Upper lobe of right lung (tissue), 1 donor: ENCODE data around the gene EFHD1. TPM values are rescaled to one million over a fixed set of nuclear protein-coding genes. Genes with fewer than 3 reads are reported as not detected.

Source experiments
- ATAC-seq: fragments of 200-7000 bp; cut with Tn5 transposase; one replicate; pipeline ENCODE4 v1.9.1; 2020; ENCODE audit warnings: mild to moderate bottlenecking, moderate library complexity
- DNase-seq: peaks from one replicate; pipeline ENCODE4 v3.0.0-alpha.2; 2020
- H3K27ac ChIP-seq: fragments of 200-600 bp; one replicate; pipeline ENCODE4 v1.8.0; 2022
- H3K27me3 ChIP-seq: fragments of 200-600 bp; one replicate; pipeline ENCODE4 v1.8.0; 2022; ENCODE audit warnings: mild to moderate bottlenecking
- H3K36me3 ChIP-seq: fragments of 200-600 bp; one replicate; pipeline ENCODE4 v1.8.0; 2022
- H3K4me1 ChIP-seq: fragments of 200-600 bp; one replicate; pipeline ENCODE4 v1.8.0; 2022
- H3K4me3 ChIP-seq: fragments of 200-600 bp; one replicate; pipeline ENCODE4 v1.8.0; 2022; ENCODE audit warnings: mild to moderate bottlenecking
- H3K9me3 ChIP-seq: fragments of 200-600 bp; one replicate; pipeline ENCODE4 v1.8.0; 2022
- intact Hi-C: fragments of 100-400 bp; cut with DNase I; formaldehyde crosslinking; loops from one replicate; pipeline ENCODE4 v1.11.0; 2022
- total RNA-seq: library from RNA; stranded (reverse); fragmentation: NEBNext Ultra II Directional; extraction: Animal tissue kit (Norgen Biotek cat#: 25700); gene quantifications from one replicate; pipeline ENCODE4 v1.2.1, GENCODE V29; 2021
- TF ChIP-seq, protein P1 (sequence below): fragments of 200-600 bp; IDR thresholded peaks from one replicate; pipeline ENCODE4 v1.8.0; 2022; ENCODE audit warnings: antibody characterized with exemption
- donor health status: DM: no; HTN: yes; CAD: no; lungs with severe emphysema.

EFHD1 gene
- total RNA-seq, 1 donor from 2014 or later = 10.7 TPM

DNA sequence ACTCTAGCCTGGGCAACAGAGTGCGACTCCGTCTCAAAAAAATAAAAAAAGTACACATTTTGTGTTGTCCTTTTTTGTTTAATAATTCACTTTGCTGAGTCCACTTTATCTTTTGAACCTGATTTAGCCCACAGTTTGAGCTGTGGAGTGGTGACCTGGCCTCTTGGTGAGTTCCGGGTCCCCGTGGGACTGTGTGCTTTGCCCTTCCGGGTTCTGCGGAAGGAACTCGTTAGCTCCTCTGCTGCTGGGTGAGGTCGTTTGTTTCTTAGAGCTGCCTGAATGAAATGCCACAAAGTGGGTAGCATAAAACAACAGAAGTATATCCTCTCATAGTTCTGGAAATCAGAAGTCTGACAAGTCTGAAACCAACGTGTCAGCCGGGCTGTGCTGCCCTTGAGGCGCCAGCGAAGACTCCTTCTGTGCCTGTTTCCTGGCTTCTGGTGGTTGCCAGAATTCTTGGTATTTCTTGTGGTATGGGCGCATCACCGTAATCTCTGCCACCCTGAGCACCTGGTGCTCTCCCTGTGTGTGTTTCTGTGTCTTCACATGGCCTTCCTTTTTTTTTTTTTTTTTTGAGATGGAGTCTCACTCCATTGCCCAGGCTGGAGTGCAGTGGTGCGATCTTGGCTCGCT is 3.5 kb downstream of the EFHD1 start:
- TF ChIP-seq, protein P1, sequence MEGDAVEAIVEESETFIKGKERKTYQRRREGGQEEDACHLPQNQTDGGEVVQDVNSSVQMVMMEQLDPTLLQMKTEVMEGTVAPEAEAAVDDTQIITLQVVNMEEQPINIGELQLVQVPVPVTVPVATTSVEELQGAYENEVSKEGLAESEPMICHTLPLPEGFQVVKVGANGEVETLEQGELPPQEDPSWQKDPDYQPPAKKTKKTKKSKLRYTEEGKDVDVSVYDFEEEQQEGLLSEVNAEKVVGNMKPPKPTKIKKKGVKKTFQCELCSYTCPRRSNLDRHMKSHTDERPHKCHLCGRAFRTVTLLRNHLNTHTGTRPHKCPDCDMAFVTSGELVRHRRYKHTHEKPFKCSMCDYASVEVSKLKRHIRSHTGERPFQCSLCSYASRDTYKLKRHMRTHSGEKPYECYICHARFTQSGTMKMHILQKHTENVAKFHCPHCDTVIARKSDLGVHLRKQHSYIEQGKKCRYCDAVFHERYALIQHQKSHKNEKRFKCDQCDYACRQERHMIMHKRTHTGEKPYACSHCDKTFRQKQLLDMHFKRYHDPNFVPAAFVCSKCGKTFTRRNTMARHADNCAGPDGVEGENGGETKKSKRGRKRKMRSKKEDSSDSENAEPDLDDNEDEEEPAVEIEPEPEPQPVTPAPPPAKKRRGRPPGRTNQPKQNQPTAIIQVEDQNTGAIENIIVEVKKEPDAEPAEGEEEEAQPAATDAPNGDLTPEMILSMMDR = no peak
- Histone ChIP-seq H3K4me3 (no peak overlapping the region), H3K36me3 (no peaks in the 10 kb centered on the region), H3K9me3 (no peaks in the 10 kb centered on the region), H3K4me1 (peaks cover 15% of the 10 kb centered on the region), H3K27ac (no peak overlapping the region), H3K27me3 (peaks cover 33% of the 10 kb centered on the region)
- ATAC-seq = no peak
- DNase-seq = no peak
- intact Hi-C loops = no loop called here

DNA sequence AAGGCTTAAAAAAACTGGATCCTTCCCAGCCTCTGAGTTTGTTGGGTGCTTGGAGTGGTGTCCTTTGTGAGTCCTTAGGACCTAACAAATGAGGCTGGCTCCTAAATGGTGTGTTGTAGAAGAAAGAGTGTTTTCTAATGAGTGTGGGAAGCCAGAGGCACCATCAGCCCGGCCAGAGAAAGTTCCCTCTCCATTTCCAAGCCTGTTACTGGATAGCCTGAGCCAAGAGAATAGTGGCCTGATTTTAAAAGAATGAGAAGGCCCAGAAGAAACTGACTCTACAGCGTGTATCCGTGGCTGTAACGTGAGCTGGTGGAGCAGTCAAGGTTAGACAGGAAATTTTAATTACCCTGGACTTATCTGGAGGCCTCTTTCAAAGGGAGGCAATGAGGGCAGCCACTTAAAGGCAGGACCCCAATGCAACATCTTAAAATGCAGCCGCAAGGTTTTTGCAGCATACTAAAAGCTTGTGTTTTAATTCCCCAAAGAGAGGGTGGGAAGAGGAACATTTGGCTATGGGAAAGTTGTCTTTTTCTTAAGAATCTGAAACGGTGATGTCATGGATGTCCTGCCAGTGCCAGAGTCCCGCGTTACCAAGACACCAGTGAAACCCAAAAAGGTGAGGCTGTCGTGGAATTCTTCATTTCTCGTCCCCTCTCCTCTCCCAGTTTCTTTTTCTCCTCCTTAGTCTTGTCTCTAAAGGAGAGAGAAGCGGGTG is 4.6 kb downstream of the EFHD1 start:
- Histone ChIP-seq H3K27me3 (peaks cover 22% of the 10 kb centered on the region), H3K4me3 (no peak overlapping the region), H3K36me3 (no peaks in the 10 kb centered on the region), H3K27ac (no peak overlapping the region), H3K4me1 (peaks cover 5% of the 10 kb centered on the region), H3K9me3 (no peaks in the 10 kb centered on the region)
- intact Hi-C loops = no loop called here
- TF ChIP-seq, protein P1 = no peak
- no peak for DNase-seq
- ATAC-seq = no peak

DNA sequence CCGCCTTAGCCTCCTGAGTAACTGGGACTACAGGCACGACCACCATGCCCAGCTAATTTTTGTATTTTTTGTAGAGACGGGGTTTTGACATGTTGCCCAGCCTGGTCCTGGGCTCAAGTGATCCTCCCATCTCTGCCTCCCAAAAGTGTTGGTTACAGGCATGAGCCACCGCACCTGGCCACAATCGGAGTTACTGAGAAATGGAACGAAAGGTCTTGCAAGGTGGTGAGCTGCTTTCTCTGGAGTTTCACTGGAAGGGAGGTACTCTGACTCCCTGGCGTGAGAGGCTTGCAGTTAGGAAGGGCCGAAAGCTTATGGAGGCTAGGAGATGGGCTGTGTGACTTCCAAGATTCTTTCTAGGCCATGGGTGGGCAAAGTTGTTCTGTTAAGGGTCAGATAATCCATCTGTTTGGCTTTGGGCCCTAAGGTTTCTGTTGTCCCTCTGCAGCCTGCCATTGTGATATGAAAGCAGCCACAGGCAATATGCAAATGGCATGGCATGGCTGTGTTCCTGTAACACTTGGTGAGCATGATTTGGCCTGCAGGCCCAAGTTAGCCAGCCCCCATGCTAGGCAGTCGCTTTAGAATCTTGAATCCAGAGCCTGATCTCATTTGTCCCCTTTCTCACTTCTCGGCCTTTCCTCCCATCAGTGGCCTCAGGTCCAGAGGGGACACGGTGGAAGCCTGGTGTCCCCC is 7.9 kb downstream of the EFHD1 start:
- DNase-seq = no peak
- H3K4me1 ChIP-seq = no peaks in the 10 kb centered on the region
- no peak overlapping the region for H3K4me3 ChIP-seq
- H3K36me3 ChIP-seq = no peaks in the 10 kb centered on the region
- TF ChIP-seq, protein P1 = no peak
- H3K27ac ChIP-seq = no peak overlapping the region
- ATAC-seq = no peak
- no peaks in the 10 kb centered on the region for H3K9me3 ChIP-seq
- intact Hi-C loops = no loop called here
- H3K27me3 ChIP-seq = no peaks in the 10 kb centered on the region

DNA sequence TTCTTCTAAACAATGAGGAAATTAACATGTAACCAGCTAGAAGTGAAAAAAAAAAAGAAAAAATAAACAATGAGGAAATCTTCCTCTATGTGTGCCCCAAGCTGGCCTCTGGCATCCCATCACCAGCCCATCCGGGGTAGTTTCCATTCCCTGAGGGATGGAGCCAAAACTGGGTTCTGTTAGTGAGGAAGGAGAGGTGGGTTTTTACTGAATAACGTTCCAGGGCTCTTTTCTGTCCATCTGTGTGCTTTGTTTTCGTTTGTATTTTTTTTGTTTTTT is 9.7 kb downstream of the EFHD1 start:
- Histone ChIP-seq H3K4me3 (no peak overlapping the region), H3K36me3 (no peaks in the 10 kb centered on the region), H3K4me1 (no peaks in the 10 kb centered on the region), H3K27me3 (no peaks in the 10 kb centered on the region), H3K9me3 (no peaks in the 10 kb centered on the region), H3K27ac (no peak overlapping the region)
- intact Hi-C loops = no loop called here
- ATAC-seq (no peak), DNase-seq (no peak)
- TF ChIP-seq, protein P1 = no peak

DNA sequence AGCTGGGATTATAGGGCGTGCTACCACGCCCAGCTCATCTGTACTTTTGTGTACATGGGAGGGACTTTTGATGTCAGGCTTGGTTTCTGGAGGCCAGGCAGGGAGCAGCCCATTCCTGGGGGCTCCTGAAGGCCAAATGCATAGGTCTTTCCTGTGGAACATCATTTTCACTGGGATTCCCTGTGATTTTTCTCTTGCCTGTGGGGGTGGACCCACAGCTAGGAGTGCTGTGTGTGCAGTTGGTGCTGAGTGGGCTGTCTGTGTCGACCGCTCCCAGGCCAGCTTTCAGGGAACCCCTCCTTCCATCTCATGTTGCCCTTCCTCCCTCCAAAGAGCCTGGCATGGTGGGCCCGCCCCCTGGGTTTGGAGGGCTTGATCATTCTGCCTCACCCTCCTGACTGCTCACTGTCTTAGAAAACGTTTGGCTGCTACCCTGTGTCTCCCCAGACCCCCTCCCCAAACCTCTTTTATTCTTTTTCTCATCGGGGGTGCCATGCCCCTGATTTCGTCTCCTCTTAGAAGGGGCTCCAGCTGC is 10.5 kb downstream of the EFHD1 start:
- Histone ChIP-seq H3K36me3 (no peaks in the 10 kb centered on the region), H3K27ac (no peak overlapping the region), H3K4me3 (no peak overlapping the region), H3K27me3 (no peaks in the 10 kb centered on the region), H3K4me1 (no peaks in the 10 kb centered on the region), H3K9me3 (no peaks in the 10 kb centered on the region)
- ATAC-seq = no peak
- intact Hi-C loops = no loop called here
- no peak for DNase-seq
- TF ChIP-seq, protein P1 = no peak
